K562 (cell line): ENCODE data around the gene FLOT2. TPM values are rescaled to one million over a fixed set of nuclear protein-coding genes. Genes with fewer than 3 reads are reported as not detected.

ENCODE experiments used
- BCOR ChIP-seq: fragments of 450-650 bp; IDR thresholded peaks from 2 replicates; pipeline ENCODE4 v1.6.1; 2016
- BRF1 ChIP-seq: IDR thresholded peaks from 3 replicates; pipeline ENCODE4 v1.6.1; 2011; ENCODE audit warnings: borderline replicate concordance, mild to moderate bottlenecking; ENCODE audit not compliant: insufficient read length; ENCODE audit errors: extremely low read depth
- CBX2 ChIP-seq: fragments of 200-600 bp; sonication (generic); IDR thresholded peaks from one replicate; pipeline ENCODE4 v1.6.1; 2012; ENCODE audit warnings: mild to moderate bottlenecking, low read length, inconsistent platforms; ENCODE audit not compliant: insufficient read depth, poor library complexity, severe bottlenecking
- CSDE1 ChIP-seq, 2 experiments: fragments of 450-650 bp; IDR thresholded peaks; 2 replicates each; pipeline ENCODE4 v1.6.1; 2016; ENCODE audit warnings: mild to moderate bottlenecking in 1 of 2
- FUS ChIP-seq: fragments of 200-400 bp; formaldehyde crosslinking; optimal IDR thresholded peaks from 2 replicates; pipeline ENCODE3; 2017; ENCODE audit warnings: low read depth, low read length
- KLF13 ChIP-seq: fragments of 450-650 bp; IDR thresholded peaks from 2 replicates; pipeline ENCODE4 v1.6.1; 2016; ENCODE audit warnings: missing genetic modification characterization, low read depth, mild to moderate bottlenecking, missing compliant biosample characterization, moderate library complexity, borderline replicate concordance
- MAFF ChIP-seq: IDR thresholded peaks from 2 replicates; pipeline ENCODE4 v1.6.1; 2012; ENCODE audit warnings: low read length, improper control_type of control experiment
- MAFG ChIP-seq: fragments of 450-650 bp; conservative IDR thresholded peaks from 2 replicates; pipeline ENCODE4 v1.6.1; 2016; ENCODE audit warnings: missing genetic modification characterization, missing compliant biosample characterization
- MAFK ChIP-seq: IDR thresholded peaks from 2 replicates; pipeline ENCODE4 v1.6.1; 2011; ENCODE audit warnings: low read length, improper control_type of control experiment
- NFE2 ChIP-seq: IDR thresholded peaks from 2 replicates; pipeline ENCODE4 v1.6.1; 2014; ENCODE audit warnings: antibody characterized with exemption, low read depth
- RUNX1 ChIP-seq: sonication (generic); IDR thresholded peaks from 2 replicates; pipeline ENCODE4 v1.6.1; 2016; ENCODE audit warnings: antibody characterized with exemption, low read depth
- SAFB ChIP-seq: fragments of 200-400 bp; formaldehyde crosslinking; IDR thresholded peaks from 2 replicates; pipeline ENCODE4 v1.6.1; 2017; ENCODE audit warnings: low read depth, low read length, borderline replicate concordance
- SREBF2 ChIP-seq: sonication (generic); formaldehyde crosslinking; IDR thresholded peaks from 2 replicates; pipeline ENCODE4 v1.4.0; 2020; ENCODE audit warnings: mild to moderate bottlenecking, missing genetic modification reagents
- STAT5A ChIP-seq: IDR thresholded peaks from 2 replicates; pipeline ENCODE4 v1.6.1; 2012; ENCODE audit warnings: low read length, inconsistent platforms, borderline replicate concordance
- TRIM28 ChIP-seq: fragments of 450-650 bp; IDR thresholded peaks from 2 replicates; pipeline ENCODE4 v1.6.1; 2017
- WHSC1 ChIP-seq: IDR thresholded peaks from one replicate; pipeline ENCODE4 v1.6.1; 2012; ENCODE audit warnings: low read length, control low read depth, inconsistent platforms
- ZBTB17 ChIP-seq: fragments of 450-650 bp; formaldehyde crosslinking; IDR thresholded peaks from 2 replicates; pipeline ENCODE4 v1.4.0; 2020; ENCODE audit warnings: mild to moderate bottlenecking
- ZC3H11A ChIP-seq: IDR thresholded peaks from 2 replicates; pipeline ENCODE4 v1.6.1; 2012; ENCODE audit warnings: low read depth, low read length, improper control_type of control experiment
- ZC3H8 ChIP-seq: fragments of 450-650 bp; IDR thresholded peaks from 2 replicates; pipeline ENCODE4 v1.6.1; 2017
- ZNF146 ChIP-seq: IDR thresholded peaks from one replicate; pipeline ENCODE4 v1.6.1; 2018; ENCODE audit warnings: missing compliant biosample characterization; ENCODE audit not compliant: unreplicated experiment
- ZNF766 ChIP-seq: fragments of 200-800 bp; sonication (Bioruptor generic); conservative IDR thresholded peaks from 2 replicates; pipeline ENCODE4 v1.6.1; 2016; ENCODE audit warnings: missing genetic modification characterization, missing compliant biosample characterization
- ZNF830 ChIP-seq: fragments of 250-450 bp; sonication (Bioruptor Pico); IDR thresholded peaks from 2 replicates; pipeline ENCODE4 v1.5.0; 2021; ENCODE audit warnings: mild to moderate bottlenecking
- polyA plus RNA-seq, 8 experiments: library from polyadenylated mRNA; depleted of rRNA in 4 of 8; stranded (reverse) in 5 of 8; unstranded in 3 of 8; fragments of >200 nt; fragmentation: Nextera tagmentation in 2 of 8; fragmentation: Illumina TruSeq in 1 of 8; extraction: Ambion mirVana in 2 of 8; extraction: Trizol in 1 of 8; gene quantifications; 2 replicates each; pipeline versions ENCODE4 v1.2.1 to v1.2.3, GENCODE V29; 2011 to 2014; ENCODE audit warnings: inconsistent platforms in 1 of 8, missing spikeins in 1 of 8
- total RNA-seq, 7 experiments: library from RNA; depleted of rRNA in 6 of 7; stranded (reverse); fragments of >200 nt in 6 of 7; fragmentation: Illumina TruSeq in 2 of 7; extraction: Trizol in 2 of 7; gene quantifications; 2 replicates each; pipeline versions ENCODE4 v1.2.1 to v1.2.3, GENCODE V29; 2011 to 2021; ENCODE audit warnings: low replicate concordance in 1 of 7
- TF ChIP-seq, protein P1 (sequence below): fragments of 450-650 bp; IDR thresholded peaks from 2 replicates; pipeline ENCODE4 v1.6.1; 2018; ENCODE audit warnings: mild to moderate bottlenecking, low read depth; ENCODE audit not compliant: partially characterized antibody
- TF ChIP-seq, protein P2 (sequence below): fragments of 450-650 bp; formaldehyde crosslinking; IDR thresholded peaks from 2 replicates; pipeline ENCODE4 v1.4.0; 2022; ENCODE audit warnings: missing genetic modification characterization
- TF ChIP-seq, protein P3 (sequence below): fragments of 250-450 bp; sonication (Bioruptor Pico); IDR thresholded peaks from 2 replicates; pipeline ENCODE4 v1.5.0; 2021; ENCODE audit warnings: mild to moderate bottlenecking, moderate library complexity

The FLOT2 gene
- total and polyA plus RNA-seq, 9 of the 15 experiments (the other 6 are each of a cell fraction or from before 2014, with no cell fraction given) = 17.5 to 138 (median 41.7) TPM

DNA sequence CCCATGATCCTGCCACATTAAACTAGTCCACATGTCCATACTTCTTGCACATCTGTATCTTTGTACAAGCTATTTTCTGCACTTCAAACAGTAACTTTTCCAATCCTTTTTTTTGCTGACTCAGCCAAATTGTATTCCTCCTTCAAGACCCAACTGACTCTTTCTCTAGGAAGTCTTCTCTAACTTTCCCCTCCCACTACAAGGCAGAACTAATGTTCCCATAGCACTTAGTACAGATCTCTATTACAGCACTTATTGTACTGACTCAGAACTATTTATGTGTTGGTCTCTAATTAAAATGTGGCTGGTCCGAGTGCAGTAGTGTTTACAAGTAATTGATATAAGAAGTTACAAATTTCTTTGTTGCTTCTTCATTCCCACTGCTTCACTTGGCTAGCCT lies 63.1 kb downstream of the FLOT2 start (continued):
- TF ChIP-seq, protein P1, sequence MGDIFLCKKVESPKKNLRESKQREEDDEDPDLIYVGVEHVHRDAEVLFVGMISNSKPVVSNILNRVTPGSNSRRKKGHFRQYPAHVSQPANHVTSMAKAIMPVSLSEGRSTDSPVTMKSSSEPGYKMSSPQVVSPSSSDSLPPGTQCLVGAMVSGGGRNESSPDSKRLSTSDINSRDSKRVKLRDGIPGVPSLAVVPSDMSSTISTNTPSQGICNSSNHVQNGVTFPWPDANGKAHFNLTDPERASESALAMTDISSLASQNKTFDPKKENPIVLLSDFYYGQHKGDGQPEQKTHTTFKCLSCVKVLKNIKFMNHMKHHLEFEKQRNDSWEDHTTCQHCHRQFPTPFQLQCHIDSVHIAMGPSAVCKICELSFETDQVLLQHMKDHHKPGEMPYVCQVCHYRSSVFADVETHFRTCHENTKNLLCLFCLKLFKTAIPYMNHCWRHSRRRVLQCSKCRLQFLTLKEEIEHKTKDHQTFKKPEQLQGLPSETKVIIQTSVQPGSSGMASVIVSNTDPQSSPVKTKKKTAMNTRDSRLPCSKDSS = no peak
- TF ChIP-seq, protein P2, sequence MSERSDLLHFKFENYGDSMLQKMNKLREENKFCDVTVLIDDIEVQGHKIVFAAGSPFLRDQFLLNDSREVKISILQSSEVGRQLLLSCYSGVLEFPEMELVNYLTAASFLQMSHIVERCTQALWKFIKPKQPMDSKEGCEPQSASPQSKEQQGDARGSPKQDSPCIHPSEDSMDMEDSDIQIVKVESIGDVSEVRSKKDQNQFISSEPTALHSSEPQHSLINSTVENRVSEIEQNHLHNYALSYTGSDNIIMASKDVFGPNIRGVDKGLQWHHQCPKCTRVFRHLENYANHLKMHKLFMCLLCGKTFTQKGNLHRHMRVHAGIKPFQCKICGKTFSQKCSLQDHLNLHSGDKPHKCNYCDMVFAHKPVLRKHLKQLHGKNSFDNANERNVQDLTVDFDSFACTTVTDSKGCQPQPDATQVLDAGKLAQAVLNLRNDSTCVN (CRISPR knock-in tag) = 0 out of 2 replicates have a peak, but pooled peaks have one; percentile 35
- TF ChIP-seq MAFK = peak; percentile 100
- TF ChIP-seq MAFF = peak; percentile 100
- TF ChIP-seq BRF1 = no peak
- TF ChIP-seq SREBF2 = no peak
- TF ChIP-seq CSDE1 (IDR thresholded peaks at IDR 0.05) = 0 out of 4 replicates have a peak, but pooled peaks of 1 of the 2 experiments have one; percentile 35
- no peak for TF ChIP-seq ZC3H8
- TF ChIP-seq ZNF830 = no peak
- TF ChIP-seq ZC3H11A = no peak
- TF ChIP-seq NFE2 = peak; percentile 21; the same call in 1 of the 2 replicates
- TF ChIP-seq WHSC1 = no peak
- peak; percentile 100 for TF ChIP-seq MAFG
- no peak for TF ChIP-seq SAFB
- no peak for TF ChIP-seq ZNF146
- TF ChIP-seq STAT5A = no peak
- TF ChIP-seq, protein P3, sequence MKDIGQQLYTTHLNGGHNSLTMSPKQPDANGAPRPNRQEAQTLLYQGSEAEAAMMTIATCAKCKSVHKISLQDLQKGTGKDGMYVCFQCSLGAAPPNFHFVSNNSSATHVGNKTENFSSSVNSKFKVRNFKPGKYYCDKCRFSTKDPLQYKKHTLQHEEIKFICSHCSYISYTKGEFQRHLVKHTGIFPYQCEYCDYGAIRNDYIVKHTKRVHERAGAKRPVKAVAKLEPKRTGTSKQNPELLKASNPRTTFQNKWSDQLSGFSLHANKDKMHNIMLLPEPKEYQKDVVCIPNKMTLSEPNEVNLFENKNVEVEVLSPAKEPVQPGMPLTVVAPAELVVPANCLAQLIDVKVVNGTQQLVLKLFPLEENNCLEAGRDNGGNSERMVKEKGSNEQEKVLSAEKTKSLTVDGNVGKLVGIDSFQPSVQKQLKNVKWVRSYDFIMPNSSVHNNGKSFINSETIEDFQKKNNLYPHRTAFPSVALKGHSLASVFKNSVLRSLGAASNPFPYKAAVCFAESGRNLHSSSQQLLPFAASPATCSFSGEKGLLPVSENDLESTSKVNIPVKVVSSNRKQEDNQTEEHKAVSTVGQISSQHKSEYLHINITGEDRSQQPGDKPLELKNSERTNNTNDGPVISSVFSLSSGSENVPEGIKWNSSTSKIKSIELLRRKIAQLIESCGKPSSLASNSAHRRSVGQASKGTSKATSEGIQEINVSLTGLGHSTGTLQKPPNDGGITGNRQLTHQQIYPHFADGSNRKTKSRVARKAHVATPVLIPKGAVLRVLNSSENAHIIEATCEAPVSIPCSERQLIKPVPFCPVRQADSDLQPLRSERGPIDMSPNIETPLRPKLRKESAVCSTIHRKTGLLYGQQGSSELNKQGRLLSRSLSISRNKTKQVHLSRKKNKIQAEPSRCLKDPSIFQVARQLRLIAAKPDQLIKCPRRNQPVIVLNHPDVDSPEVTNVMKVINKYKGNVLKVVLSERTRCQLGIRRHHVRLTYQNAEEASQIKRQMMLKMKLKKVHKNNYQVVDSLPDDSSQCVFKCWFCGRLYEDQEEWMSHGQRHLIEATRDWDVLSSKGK = no peak
- TF ChIP-seq ZNF766 (CRISPR knock-in tag) = no peak
- TF ChIP-seq ZBTB17 = no peak
- TF ChIP-seq KLF13 (tag) = no peak
- no peak for TF ChIP-seq TRIM28
- no peak for TF ChIP-seq RUNX1
- no peak for TF ChIP-seq FUS
- TF ChIP-seq CBX2 = no peak
- peak; percentile 18; the same call in 1 of the 2 replicates for TF ChIP-seq BCOR
